ENCODE results near the gene RPL35.

The RPL35 gene

GRCh38 chr9:124813501-124814163 is 48.1 kb downstream of the RPL35 start:
- no peak for TF ChIP-seq CTCF (IDR thresholded peaks at IDR 0.05; ENCODE audit: extremely low read depth, missing control alignments)
- DNase-seq (ENCODE audit: low spot score) = no peak

GRCh38 chr9:124813041-124813440 is 48.7 kb downstream of the RPL35 start:
- TF ChIP-seq CTCF (IDR thresholded peaks at IDR 0.05; ENCODE audit: extremely low read depth, missing control alignments) = no peak
- no peak for DNase-seq (ENCODE audit: low spot score)

GRCh38 chr9:124812441-124812876 is 49.3 kb downstream of the RPL35 start:
- no peak for DNase-seq (ENCODE audit: low spot score)
- no peak for TF ChIP-seq CTCF (IDR thresholded peaks at IDR 0.05; ENCODE audit: extremely low read depth, missing control alignments)

- TF ChIP-seq CTCF (IDR thresholded peaks at IDR 0.05; ENCODE audit: extremely low read depth, missing control alignments) = no peak
- no peak for DNase-seq (ENCODE audit: low spot score)
Measured at GRCh38 chr9:124810663-124811355, 50.9 kb downstream of the RPL35 start.

- DNase-seq (ENCODE audit: low spot score) = no peak
- TF ChIP-seq CTCF (IDR thresholded peaks at IDR 0.05; ENCODE audit: extremely low read depth, missing control alignments) = no peak
Measured at GRCh38 chr9:124809741-124810500, 51.8 kb downstream of the RPL35 start.

GRCh38 chr9:124809211-124809610 is 52.5 kb downstream of the RPL35 start:
- TF ChIP-seq CTCF (IDR thresholded peaks at IDR 0.05; ENCODE audit: extremely low read depth, missing control alignments) = no peak
- DNase-seq (ENCODE audit: low spot score) = no peak
